Neuron (in vitro differentiated cells): ENCODE data around the gene SKP2.

Experiments
- H2AFZ ChIP-seq: one replicate; pipeline ENCODE4 v1.6.1; 2013; ENCODE audit warnings: low read depth, mild to moderate bottlenecking, inconsistent platforms, low read length, moderate library complexity
- H3K27me3 ChIP-seq: one replicate; pipeline ENCODE4 v1.6.1; 2013; ENCODE audit warnings: low read length; ENCODE audit not compliant: insufficient read depth
- H3K36me3 ChIP-seq: one replicate; pipeline ENCODE4 v1.6.1; 2013; ENCODE audit warnings: low read length; ENCODE audit not compliant: insufficient read depth
- H3K4me1 ChIP-seq: one replicate; pipeline ENCODE4 v1.6.1; 2013; ENCODE audit warnings: low read length; ENCODE audit not compliant: insufficient read depth
- H3K4me3 ChIP-seq: 2 replicates; pipeline ENCODE4 v1.5.1; 2013; ENCODE audit warnings: mild to moderate bottlenecking, low read length, moderate library complexity
- H3K9me3 ChIP-seq: one replicate; pipeline ENCODE4 v1.6.1; 2013; ENCODE audit warnings: low read length

The SKP2 gene

GRCh38 chr5:36222620-36223019 lies 70.7 kb downstream of the SKP2 start:
- Histone ChIP-seq H3K27me3 (no peaks in the 10 kb centered on the region), H3K4me3 (no peak overlapping the region), H3K9me3 (no peaks in the 10 kb centered on the region), H3K4me1 (no peaks in the 10 kb centered on the region), H2AFZ (no peak overlapping the region), H3K36me3 (peaks cover 81% of the 10 kb centered on the region)

DNA sequence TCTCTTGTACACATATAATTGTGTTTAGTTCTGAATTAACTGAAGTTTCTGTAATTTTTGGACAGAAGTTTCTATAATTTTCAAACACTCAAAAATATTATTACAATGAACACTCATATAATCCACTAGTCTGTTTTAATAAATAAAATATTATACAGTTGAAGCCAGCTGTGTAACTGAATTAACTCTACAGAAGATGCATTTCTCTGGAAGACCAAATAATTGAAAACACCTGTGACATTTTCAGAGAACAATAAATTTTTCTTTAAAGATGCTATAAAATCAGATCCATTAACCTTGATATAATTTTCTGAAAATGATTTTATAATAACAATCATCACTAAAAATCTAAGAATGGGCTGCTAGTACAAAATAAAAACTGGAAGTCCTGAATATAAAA lies 75.1 kb downstream of the SKP2 start:
- peaks cover 44% of the 10 kb centered on the region for H3K36me3 ChIP-seq
- H3K4me1 ChIP-seq = no peaks in the 10 kb centered on the region
- H3K4me3 ChIP-seq = no peak overlapping the region
- H2AFZ ChIP-seq = no peak overlapping the region
- H3K9me3 ChIP-seq = no peaks in the 10 kb centered on the region
- no peaks in the 10 kb centered on the region for H3K27me3 ChIP-seq

GRCh38 chr5:36228505-36228904 lies 76.6 kb downstream of the SKP2 start:
- Histone ChIP-seq H3K4me3 (no peak overlapping the region), H3K4me1 (no peaks in the 10 kb centered on the region), H2AFZ (no peak overlapping the region), H3K36me3 (peaks cover 29% of the 10 kb centered on the region), H3K27me3 (no peaks in the 10 kb centered on the region), H3K9me3 (no peaks in the 10 kb centered on the region)

DNA sequence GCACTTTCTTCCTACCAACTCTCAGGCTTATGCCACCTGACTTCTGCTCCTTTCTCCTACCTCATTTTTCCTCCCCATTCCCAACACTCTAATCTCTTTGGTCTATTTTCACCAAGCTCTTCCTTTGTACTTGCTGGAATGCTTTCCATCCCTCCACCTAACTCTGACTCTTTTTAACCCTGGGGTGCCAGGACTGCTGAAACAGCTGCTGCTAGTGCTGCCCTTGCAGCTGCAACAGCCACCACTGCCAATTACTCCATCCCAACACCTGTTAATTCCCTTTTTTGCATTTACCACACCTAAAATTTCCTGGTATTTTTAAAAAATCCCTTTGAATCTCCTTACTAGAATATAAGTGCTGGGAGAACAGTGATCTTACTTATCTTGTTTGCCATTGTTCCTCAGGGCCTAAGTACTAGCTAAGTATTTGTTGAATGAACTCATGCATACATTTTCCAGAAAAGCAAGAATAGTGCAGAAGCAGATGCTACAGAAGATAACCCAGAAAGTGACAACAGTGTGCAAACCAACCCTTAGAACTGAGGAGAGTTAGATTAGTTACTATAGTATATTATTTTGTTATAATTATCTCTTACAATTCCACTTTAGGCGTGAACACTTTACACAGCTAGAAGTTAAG lies 78.4 kb downstream of the SKP2 start:
- Histone ChIP-seq H3K36me3 (peaks cover 14% of the 10 kb centered on the region), H3K4me1 (no peaks in the 10 kb centered on the region), H3K4me3 (no peak overlapping the region), H3K27me3 (no peaks in the 10 kb centered on the region), H2AFZ (no peak overlapping the region), H3K9me3 (peaks cover 2% of the 10 kb centered on the region)

- Histone ChIP-seq H3K4me3 (no peak overlapping the region), H3K4me1 (peaks cover 5% of the 10 kb centered on the region), H2AFZ (no peak overlapping the region), H3K36me3 (no peaks in the 10 kb centered on the region), H3K27me3 (no peaks in the 10 kb centered on the region), H3K9me3 (peaks cover 3% of the 10 kb centered on the region)
These were observed 80.6 kb downstream of the SKP2 start for GRCh38 chr5:36232533-36232932.
